Upper lobe of left lung (tissue), 6 donors: Measurements from ENCODE around the gene ANK3. TPM values are rescaled to one million over a fixed set of nuclear protein-coding genes. Genes with fewer than 3 reads are reported as not detected.
A peak's percentile ranks its signal among the peaks of the same experiment; 100 is the strongest.

Experiments
- ATAC-seq, 2 donors: fragments of 200-7000 bp; cut with Tn5 transposase; one replicate each; pipeline ENCODE4 v1.9.1; 2022; ENCODE audit warnings: mild to moderate bottlenecking in 2 of 2, moderate library complexity in 2 of 2; ENCODE audit not compliant: low FRiP score in 2 of 2
- DNase-seq, 2 donors: peaks; one replicate each; pipeline ENCODE4 v3.0.0-alpha.2; 2019 to 2020
- H3K27ac ChIP-seq, 4 donors: fragments of 200-600 bp; sonication (generic); one replicate each; pipeline ENCODE4 v1.5.1; 2016 to 2019
- H3K27me3 ChIP-seq, 4 donors: fragments of 200-600 bp; sonication (generic); one replicate each; pipeline ENCODE4 v1.5.1; 2017 to 2019
- H3K36me3 ChIP-seq, 4 donors: fragments of 200-600 bp; sonication (generic); one replicate each; pipeline ENCODE4 v1.5.1; 2016 to 2019
- H3K4me1 ChIP-seq, 4 donors: fragments of 200-600 bp; sonication (generic); one replicate each; pipeline ENCODE4 v1.5.1; 2018 to 2019
- H3K4me3 ChIP-seq, 4 donors: fragments of 200-600 bp; sonication (generic); one replicate each; pipeline ENCODE4 v1.5.1; 2017 to 2019; ENCODE audit warnings: mild to moderate bottlenecking in 2 of 4, moderate library complexity in 1 of 4
- H3K9me3 ChIP-seq, 4 donors: fragments of 200-600 bp; sonication (generic); one replicate each; pipeline ENCODE4 v1.5.1; 2018 to 2019
- EP300 ChIP-seq, 4 donors: sonication (generic); formaldehyde crosslinking; IDR thresholded peaks; one replicate each; pipeline ENCODE4 v1.5.1; 2017; ENCODE audit warnings: antibody characterized with exemption in 4 of 4, control low read depth in 2 of 4
- POLR2A ChIP-seq, 4 donors: fragments of 450-650 bp; IDR thresholded peaks; one replicate each; pipeline ENCODE4 v1.5.1; 2016 to 2017; ENCODE audit warnings: antibody characterized with exemption in 4 of 4, mild to moderate bottlenecking in 2 of 4
- POLR2AphosphoS5 ChIP-seq, 2 donors: sonication (generic); formaldehyde crosslinking; IDR thresholded peaks; one replicate each; pipeline ENCODE4 v1.5.1; 2017; ENCODE audit warnings: antibody characterized with exemption in 2 of 2
- WGBS, 2 donors: methylation state at CpG; one replicate each; pipeline ENCODE4 v1.1.5; 2017 to 2018; 5-methylcytosine and 5-hydroxymethylcytosine counted together
- total RNA-seq, 6 donors: library from RNA; depleted of rRNA in 4 of 6; stranded (reverse); fragments of >200 nt in 4 of 6; gene quantifications; one replicate each; pipeline versions ENCODE4 v1.1.0 to v1.2.1, GENCODE V29; 2016 to 2021
- TF ChIP-seq, protein P1 (sequence below), 6 experiments: fragments of 450-650 bp in 4 of 6; fragments of 200-600 bp in 2 of 6; sonication (generic) in 2 of 6; IDR thresholded peaks; one replicate each; pipeline ENCODE4 v1.5.1; 2016 to 2019; ENCODE audit warnings: antibody characterized with exemption in 6 of 6
- donor health status: DM: no; HTN: no; CAD: no; lungs with moderate emphysema.
- donor health status: DM: no; HTN: yes; CAD: no; lungs with severe emphysema.

ANK3 gene
- total RNA-seq, 6 donors from 2014 or later: 43.9 to 193 (median 98.5) TPM

- 97% methylated on average over 1 of the region's 1 CpG for WGBS, 2 donors
- Histone ChIP-seq H3K4me1 (peaks cover 0 to 7% (median 1%) of the 10 kb centered on the region in 4 donors), H3K9me3 (no peaks in the 10 kb centered on the region), H3K27ac (no peak overlapping the region), H3K27me3 (no peaks in the 10 kb centered on the region), H3K4me3 (no peak overlapping the region), H3K36me3 (no peaks in the 10 kb centered on the region)
- TF ChIP-seq, protein P1, sequence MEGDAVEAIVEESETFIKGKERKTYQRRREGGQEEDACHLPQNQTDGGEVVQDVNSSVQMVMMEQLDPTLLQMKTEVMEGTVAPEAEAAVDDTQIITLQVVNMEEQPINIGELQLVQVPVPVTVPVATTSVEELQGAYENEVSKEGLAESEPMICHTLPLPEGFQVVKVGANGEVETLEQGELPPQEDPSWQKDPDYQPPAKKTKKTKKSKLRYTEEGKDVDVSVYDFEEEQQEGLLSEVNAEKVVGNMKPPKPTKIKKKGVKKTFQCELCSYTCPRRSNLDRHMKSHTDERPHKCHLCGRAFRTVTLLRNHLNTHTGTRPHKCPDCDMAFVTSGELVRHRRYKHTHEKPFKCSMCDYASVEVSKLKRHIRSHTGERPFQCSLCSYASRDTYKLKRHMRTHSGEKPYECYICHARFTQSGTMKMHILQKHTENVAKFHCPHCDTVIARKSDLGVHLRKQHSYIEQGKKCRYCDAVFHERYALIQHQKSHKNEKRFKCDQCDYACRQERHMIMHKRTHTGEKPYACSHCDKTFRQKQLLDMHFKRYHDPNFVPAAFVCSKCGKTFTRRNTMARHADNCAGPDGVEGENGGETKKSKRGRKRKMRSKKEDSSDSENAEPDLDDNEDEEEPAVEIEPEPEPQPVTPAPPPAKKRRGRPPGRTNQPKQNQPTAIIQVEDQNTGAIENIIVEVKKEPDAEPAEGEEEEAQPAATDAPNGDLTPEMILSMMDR (IDR thresholded peaks at IDR 0.05): no peak
- TF ChIP-seq POLR2A (IDR thresholded peaks at IDR 0.05) (no peak), EP300 (IDR thresholded peaks at IDR 0.05) (no peak), POLR2AphosphoS5 (IDR thresholded peaks at IDR 0.05) (no peak)
- ATAC-seq (peak in 1 of 2 donors; percentile 7), DNase-seq (no peak)
These were observed 4.3 kb downstream of the ANK3 start for GRCh38 chr10:60385399-60385738.

DNA sequence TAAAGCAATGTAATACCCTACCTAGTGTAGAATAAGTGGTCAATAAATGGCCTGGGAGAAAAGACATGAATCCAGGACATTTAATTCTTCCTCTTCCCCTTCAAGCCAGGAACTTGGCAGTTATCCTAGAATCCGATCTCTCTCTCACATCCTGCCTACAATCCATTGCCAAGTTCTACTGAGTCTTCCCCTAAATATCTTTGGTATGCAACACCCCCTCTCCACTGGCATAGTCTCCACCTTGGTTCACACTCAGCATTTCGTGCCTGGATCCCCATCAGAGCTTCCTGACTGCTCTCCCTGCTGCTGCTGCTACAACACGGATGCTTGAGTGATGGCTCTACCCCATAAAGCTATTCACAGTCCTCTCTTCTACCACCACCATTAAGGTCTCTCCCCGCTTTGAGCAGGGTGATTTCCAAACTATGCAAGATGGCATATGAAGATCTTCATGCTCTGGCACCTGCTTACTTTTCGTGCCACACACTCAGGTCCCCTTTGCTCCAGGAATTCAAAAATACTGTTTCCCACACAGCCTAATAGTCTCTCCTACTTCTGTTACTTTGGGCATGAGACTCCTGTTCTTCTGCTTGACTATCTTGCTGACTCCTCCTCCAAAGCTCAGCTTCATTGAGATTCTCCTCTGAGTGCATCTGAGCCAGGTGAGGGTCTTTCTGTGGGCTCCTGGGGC, 4.8 kb downstream of the ANK3 start:
- Histone ChIP-seq H3K27me3 (no peaks in the 10 kb centered on the region), H3K36me3 (no peaks in the 10 kb centered on the region), H3K4me3 (no peak overlapping the region), H3K4me1 (peaks cover 0 to 7% (median 1%) of the 10 kb centered on the region in 4 donors), H3K27ac (no peak overlapping the region), H3K9me3 (no peaks in the 10 kb centered on the region)
- ATAC-seq (peak; percentile 46 to 62), DNase-seq (no peak)
- 55 to 70% methylated on average over 5 of the region's 5 CpGs for WGBS, 2 donors
- TF ChIP-seq EP300 (IDR thresholded peaks at IDR 0.05) (no peak), POLR2A (IDR thresholded peaks at IDR 0.05) (no peak), POLR2AphosphoS5 (IDR thresholded peaks at IDR 0.05) (no peak)
- TF ChIP-seq, protein P1 (IDR thresholded peaks at IDR 0.05): no peak

GRCh38 chr10:60384011-60384410, 5.7 kb downstream of the ANK3 start:
- Histone ChIP-seq H3K4me3 (no peak overlapping the region), H3K27ac (no peak overlapping the region), H3K27me3 (no peaks in the 10 kb centered on the region), H3K9me3 (no peaks in the 10 kb centered on the region), H3K4me1 (peaks cover 0 to 7% (median 1%) of the 10 kb centered on the region in 4 donors), H3K36me3 (no peaks in the 10 kb centered on the region)
- DNase-seq (no peak), ATAC-seq (no peak)
- WGBS, 2 donors: 79 to 80% methylated on average over 1 of the region's 1 CpG
- TF ChIP-seq POLR2AphosphoS5 (IDR thresholded peaks at IDR 0.05) (no peak), EP300 (IDR thresholded peaks at IDR 0.05) (no peak), POLR2A (IDR thresholded peaks at IDR 0.05) (no peak)
- TF ChIP-seq, protein P1 (IDR thresholded peaks at IDR 0.05): no peak

DNA sequence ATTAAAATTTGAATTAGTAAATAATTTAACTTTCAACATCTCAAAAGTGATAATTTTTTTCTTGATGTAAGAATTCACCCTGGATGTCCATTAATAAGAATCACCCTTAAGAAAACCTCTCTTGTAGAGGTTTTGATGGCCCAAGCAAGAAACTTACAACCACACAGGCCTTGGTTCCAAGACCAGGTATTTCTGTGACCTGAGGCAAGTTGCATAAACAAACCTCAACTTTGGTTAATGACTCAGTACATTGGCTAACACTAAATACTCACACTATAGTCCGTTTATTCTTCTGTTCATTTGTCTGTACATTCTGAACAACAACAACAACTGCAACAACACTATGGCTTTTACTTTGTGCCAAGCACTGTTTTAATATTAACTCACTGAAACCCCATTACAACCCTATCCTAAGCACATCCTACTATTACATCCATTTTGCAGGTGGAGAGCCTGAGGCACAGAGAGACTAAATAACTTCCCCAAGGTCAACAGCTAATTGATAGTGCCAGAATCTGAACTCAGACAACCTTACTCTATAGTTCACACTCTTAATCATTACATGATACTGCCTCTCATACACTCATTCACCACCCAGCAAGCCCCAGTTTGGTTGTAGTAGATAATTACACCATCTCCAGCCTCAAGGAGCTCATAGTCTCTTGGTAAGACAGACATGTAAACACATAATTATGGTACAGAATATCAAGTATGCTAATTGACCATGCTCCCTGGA, 6.6 kb downstream of the ANK3 start:
- no peaks in the 10 kb centered on the region for H3K27me3 ChIP-seq
- DNase-seq (no peak), ATAC-seq (no peak)
- no peaks in the 10 kb centered on the region for H3K36me3 ChIP-seq
- H3K4me3 ChIP-seq: no peak overlapping the region
- peaks cover 0 to 7% (median 1%) of the 10 kb centered on the region in 4 donors for H3K4me1 ChIP-seq
- no peaks in the 10 kb centered on the region for H3K9me3 ChIP-seq
- H3K27ac ChIP-seq: no peak overlapping the region
- 94 to 96% methylated on average over 1 of the region's 1 CpG for WGBS, 2 donors
- TF ChIP-seq EP300 (IDR thresholded peaks at IDR 0.05): no peak
- no peak for TF ChIP-seq POLR2A (IDR thresholded peaks at IDR 0.05)
- TF ChIP-seq, protein P1 (IDR thresholded peaks at IDR 0.05): no peak
- no peak for TF ChIP-seq POLR2AphosphoS5 (IDR thresholded peaks at IDR 0.05)
